Liver (tissue), 3 donors: ENCODE measurements around the gene SPPL2C.

Source experiments
- CTCF ChIP-seq: fragments of 150-350 bp; IDR thresholded peaks from 2 replicates; pipeline ENCODE4 v1.5.1; 2017; ENCODE audit warnings: improper control_type of control experiment, low read depth, low read length; ENCODE audit not compliant: missing input control
- GABPA ChIP-seq, 2 donors: IDR thresholded peaks in 1 of 2; conservative IDR thresholded peaks in 1 of 2; 2 replicates each; pipeline ENCODE4 v1.6.1; 2016; ENCODE audit warnings: antibody characterized with exemption in 2 of 2, mild to moderate bottlenecking in 1 of 2, moderate library complexity in 1 of 2
- HNF4G ChIP-seq: IDR thresholded peaks from 2 replicates; pipeline ENCODE4 v1.6.1; 2016; ENCODE audit warnings: antibody characterized with exemption
- JUND ChIP-seq, 2 donors: IDR thresholded peaks; 2 replicates each; pipeline ENCODE4 v1.6.1; 2016; ENCODE audit warnings: antibody characterized with exemption in 2 of 2
- MAX ChIP-seq: IDR thresholded peaks from 2 replicates; pipeline ENCODE4 v1.6.1; 2016; ENCODE audit warnings: antibody characterized with exemption
- RAD21 ChIP-seq, 2 donors: IDR thresholded peaks; 2 replicates each; pipeline ENCODE4 v1.6.1; 2016; ENCODE audit warnings: antibody characterized with exemption in 2 of 2, mild to moderate bottlenecking in 2 of 2
- donor health status: healthy.
- donor health status: healthy.

GRCh38 chr17:45837603-45838002, 7.1 kb upstream of the SPPL2C start:
- TF ChIP-seq JUND (IDR thresholded peaks at IDR 0.05): no peak
- TF ChIP-seq CTCF: no peak
- TF ChIP-seq HNF4G: no peak
- TF ChIP-seq RAD21 (IDR thresholded peaks at IDR 0.05): no peak
- TF ChIP-seq GABPA (IDR thresholded peaks at IDR 0.05 in 1 of 2, conservative IDR thresholded peaks at IDR 0.05 in 1 of 2): no peak
- TF ChIP-seq MAX: no peak
